HepG2 (cell line): ENCODE measurements around the gene NEK7.

Source experiments
- CBFB ChIP-seq: sonication (generic); formaldehyde crosslinking; IDR thresholded peaks from 2 replicates; pipeline ENCODE4 v1.4.0; 2020; ENCODE audit warnings: missing genetic modification reagents
- TAF1 ChIP-seq: sonication (generic); formaldehyde crosslinking; IDR thresholded peaks from 2 replicates; pipeline ENCODE4 v1.4.0; 2020; ENCODE audit warnings: missing genetic modification reagents
- ZNF652 ChIP-seq: IDR thresholded peaks from 2 replicates; pipeline ENCODE4 v1.6.1; 2016; ENCODE audit warnings: low read depth, borderline replicate concordance

DNA sequence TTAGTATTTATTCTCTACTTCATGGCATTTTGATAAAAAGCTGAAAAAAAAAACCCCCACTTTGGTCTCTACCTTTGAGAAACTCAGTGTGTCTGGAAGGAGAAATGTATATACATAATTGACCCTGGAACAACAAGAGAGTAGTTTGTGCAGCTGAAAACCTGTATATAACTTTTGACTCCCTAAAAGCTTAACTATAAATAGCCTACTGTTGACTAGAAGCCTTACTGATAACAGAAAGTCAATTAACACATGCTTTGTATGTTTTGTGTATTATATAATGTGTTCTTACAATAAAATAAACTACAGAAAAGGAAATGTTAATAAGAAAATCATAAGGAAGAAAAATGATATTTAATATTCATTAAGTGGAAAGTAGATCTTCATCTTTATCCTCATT lies 88.0 kb downstream of the NEK7 start:
- TF ChIP-seq CBFB (CRISPR knock-in tag) (no peak), ZNF652 (CRISPR knock-in tag) (no peak), TAF1 (CRISPR knock-in tag) (no peak)
